Esophagus squamous epithelium (tissue), 4 donors: Measurements from ENCODE around the gene LANCL1.

Experiments used
- POLR2A ChIP-seq, 4 donors: fragments of 450-650 bp; IDR thresholded peaks; one replicate each; pipeline ENCODE4 v1.6.1; 2017; ENCODE audit warnings: antibody characterized with exemption in 4 of 4, mild to moderate bottlenecking in 4 of 4, moderate library complexity in 3 of 4
- TF ChIP-seq, protein P1 (sequence below), 6 experiments: fragments of 450-650 bp in 4 of 6; fragments of 200-600 bp in 2 of 6; sonication (generic) in 2 of 6; IDR thresholded peaks; one replicate each; pipeline ENCODE4 v1.5.1; 2016 to 2019; ENCODE audit warnings: antibody characterized with exemption in 6 of 6, mild to moderate bottlenecking in 4 of 6, moderate library complexity in 4 of 6

DNA sequence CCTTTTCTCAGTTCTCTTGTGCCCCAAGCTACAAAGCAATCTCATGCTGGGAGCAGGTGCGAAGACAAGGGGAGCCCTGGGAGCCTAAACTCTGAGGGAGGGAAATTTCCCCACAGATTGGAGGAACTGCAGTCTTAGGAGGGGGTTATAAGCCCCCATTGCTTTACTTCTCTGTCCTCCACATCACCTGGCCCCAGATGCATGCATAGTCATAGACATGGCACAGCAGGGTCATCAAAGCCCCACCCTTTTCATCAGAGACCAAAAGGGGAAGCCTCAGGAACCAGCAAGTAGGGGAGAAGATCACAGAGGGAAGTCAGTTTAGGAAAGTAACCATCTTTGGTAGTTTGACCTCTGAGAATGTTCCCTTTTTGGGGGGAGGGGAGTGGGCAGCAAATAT, 33.7 kb downstream of the LANCL1 start:
- TF ChIP-seq, protein P1, sequence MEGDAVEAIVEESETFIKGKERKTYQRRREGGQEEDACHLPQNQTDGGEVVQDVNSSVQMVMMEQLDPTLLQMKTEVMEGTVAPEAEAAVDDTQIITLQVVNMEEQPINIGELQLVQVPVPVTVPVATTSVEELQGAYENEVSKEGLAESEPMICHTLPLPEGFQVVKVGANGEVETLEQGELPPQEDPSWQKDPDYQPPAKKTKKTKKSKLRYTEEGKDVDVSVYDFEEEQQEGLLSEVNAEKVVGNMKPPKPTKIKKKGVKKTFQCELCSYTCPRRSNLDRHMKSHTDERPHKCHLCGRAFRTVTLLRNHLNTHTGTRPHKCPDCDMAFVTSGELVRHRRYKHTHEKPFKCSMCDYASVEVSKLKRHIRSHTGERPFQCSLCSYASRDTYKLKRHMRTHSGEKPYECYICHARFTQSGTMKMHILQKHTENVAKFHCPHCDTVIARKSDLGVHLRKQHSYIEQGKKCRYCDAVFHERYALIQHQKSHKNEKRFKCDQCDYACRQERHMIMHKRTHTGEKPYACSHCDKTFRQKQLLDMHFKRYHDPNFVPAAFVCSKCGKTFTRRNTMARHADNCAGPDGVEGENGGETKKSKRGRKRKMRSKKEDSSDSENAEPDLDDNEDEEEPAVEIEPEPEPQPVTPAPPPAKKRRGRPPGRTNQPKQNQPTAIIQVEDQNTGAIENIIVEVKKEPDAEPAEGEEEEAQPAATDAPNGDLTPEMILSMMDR (IDR thresholded peaks at IDR 0.05), result no peak
- no peak for TF ChIP-seq POLR2A (IDR thresholded peaks at IDR 0.05)
